Femur (tissue), 1 donor: Measurements from ENCODE around the gene GABBR2.
A peak's percentile ranks its signal among the peaks of the same experiment; 100 is the strongest.

Source experiments
- DNase-seq: peaks from one replicate; pipeline ENCODE4 v3.0.0-alpha.2; 2017

GABBR2 gene

DNA sequence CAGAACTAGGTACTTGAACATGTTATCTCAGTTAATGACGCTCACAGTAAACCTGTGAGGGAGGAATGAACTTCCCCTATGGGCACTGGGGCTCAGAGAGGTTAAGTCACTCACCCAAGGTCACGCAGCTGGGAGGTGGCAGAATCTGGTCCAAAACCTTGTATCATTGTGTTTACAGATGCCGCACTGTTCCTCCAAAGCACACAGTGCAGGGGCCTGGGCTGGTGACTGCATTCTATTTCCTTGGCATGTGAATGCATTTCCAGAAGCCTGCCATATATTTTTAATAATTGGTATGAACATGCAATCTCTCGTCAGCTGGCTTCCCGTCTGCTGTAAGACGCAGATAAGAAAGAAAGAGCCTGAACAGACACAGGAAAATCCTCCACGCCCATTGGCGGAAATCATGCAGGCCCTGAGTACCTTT is 376.3 kb downstream of the GABBR2 start:
- no peak for DNase-seq

- no peak for DNase-seq
Observed at GRCh38 chr9:98331536-98332259, 377.0 kb downstream of the GABBR2 start.

GRCh38 chr9:98330831-98331230 is 377.9 kb downstream of the GABBR2 start:
- no peak for DNase-seq

GRCh38 chr9:98329904-98330303 is 378.8 kb downstream of the GABBR2 start:
- DNase-seq, result no peak

GRCh38 chr9:98329281-98329680 is 379.5 kb downstream of the GABBR2 start:
- no peak for DNase-seq

- DNase-seq, result no peak
Observed at GRCh38 chr9:98328770-98329169, 380.0 kb downstream of the GABBR2 start.

- no peak for DNase-seq
Observed at GRCh38 chr9:98328141-98328540, 380.6 kb downstream of the GABBR2 start.

DNA sequence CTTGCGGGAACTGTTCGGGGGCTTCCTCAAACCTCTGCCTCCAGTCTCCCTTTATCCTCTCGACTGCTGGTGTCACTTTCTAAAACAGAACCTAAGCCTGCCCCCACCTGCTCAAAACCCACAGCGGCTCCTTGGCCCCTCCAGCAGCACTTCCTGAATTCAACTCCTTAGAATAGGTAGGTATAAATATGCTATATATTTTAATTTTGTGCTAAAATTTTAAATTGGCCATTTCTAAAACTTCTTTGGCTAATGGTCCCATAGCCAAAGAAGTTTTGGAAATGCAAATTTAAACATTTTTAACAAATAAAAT is 381.5 kb downstream of the GABBR2 start:
- DNase-seq, result no peak

- no peak for DNase-seq
Observed at GRCh38 chr9:98326459-98327248, 382.1 kb downstream of the GABBR2 start.

GRCh38 chr9:98324801-98325200 is 383.9 kb downstream of the GABBR2 start:
- DNase-seq, result no peak

GRCh38 chr9:98323831-98324135 is 385.0 kb downstream of the GABBR2 start:
- no peak for DNase-seq

DNA sequence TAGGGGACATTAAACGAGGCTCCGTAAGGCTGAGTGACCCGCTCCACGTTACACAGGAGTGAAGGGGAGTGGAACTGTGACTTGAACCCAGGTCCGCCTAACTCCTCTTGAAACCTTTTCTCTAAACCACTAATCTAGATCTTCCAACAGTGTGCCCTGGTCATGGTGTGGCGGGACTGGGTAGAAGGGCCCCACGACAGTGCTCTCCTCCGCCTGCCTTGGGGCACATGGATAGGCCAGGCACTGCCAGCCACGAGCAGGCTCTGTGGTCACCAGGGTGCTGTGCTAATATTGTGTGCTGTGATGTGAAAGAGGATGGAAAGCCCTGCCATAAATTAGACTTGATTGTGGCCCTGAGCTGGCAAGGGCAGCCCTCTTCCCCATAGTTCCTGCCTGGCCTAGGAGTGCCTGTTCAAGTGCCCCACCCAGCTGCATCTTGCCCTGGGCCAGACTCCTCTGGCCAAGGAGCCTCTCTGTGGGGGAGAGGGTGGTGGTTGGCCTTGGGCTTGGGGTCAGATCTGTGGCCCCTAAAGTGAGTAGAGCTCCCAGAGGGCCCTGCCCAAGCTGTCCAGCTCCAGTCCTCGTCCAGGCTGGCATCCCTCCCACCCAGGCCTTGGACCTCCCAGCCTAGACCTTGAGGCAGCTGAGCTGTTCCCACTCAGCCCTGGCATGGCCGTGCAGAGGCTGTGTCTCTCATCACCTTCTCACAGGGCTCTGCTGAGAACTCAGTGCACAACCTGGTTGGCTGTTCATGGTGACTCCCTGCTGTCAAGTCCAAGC is 385.5 kb downstream of the GABBR2 start:
- DNase-seq, result no peak

GRCh38 chr9:98321269-98321668 is 387.5 kb downstream of the GABBR2 start:
- DNase-seq, result no peak

DNA sequence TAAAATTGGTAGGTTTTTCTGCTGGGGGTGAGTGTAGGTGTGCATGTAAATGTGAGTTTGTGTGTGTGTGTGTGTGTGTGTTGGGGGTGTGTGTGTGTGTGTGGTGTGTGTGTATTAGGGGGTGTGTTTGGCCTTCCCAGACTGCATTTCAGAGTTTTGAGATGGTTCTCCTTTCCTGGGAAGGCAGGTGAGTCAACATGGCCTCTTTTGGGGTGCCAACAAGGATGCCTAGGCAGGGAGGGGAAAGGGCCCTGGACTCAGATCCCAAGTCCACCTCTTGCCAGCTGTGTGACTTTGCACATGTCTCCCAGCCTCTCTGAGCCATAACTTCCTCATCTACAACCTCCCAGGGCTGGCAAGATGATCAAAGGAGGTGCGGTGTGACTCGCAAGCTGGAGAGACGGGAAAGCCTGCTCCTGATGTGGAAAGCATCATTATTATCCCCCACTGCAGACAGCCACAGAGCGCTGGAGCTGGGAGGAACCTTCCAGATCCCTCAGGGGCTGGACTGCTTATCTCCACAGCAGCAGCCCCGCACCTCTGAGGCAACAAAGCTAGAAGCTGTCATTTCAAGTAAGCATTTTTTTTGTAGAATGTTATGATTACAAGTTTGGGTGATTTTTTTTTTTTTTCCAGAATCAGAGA is 389.8 kb downstream of the GABBR2 start:
- DNase-seq, result no peak

- no peak for DNase-seq
Observed at GRCh38 chr9:98318041-98318790, 390.5 kb downstream of the GABBR2 start.

GRCh38 chr9:98317134-98317857 is 391.4 kb downstream of the GABBR2 start:
- DNase-seq, result no peak

GRCh38 chr9:98316445-98317133 is 392.1 kb downstream of the GABBR2 start:
- DNase-seq, result no peak

DNA sequence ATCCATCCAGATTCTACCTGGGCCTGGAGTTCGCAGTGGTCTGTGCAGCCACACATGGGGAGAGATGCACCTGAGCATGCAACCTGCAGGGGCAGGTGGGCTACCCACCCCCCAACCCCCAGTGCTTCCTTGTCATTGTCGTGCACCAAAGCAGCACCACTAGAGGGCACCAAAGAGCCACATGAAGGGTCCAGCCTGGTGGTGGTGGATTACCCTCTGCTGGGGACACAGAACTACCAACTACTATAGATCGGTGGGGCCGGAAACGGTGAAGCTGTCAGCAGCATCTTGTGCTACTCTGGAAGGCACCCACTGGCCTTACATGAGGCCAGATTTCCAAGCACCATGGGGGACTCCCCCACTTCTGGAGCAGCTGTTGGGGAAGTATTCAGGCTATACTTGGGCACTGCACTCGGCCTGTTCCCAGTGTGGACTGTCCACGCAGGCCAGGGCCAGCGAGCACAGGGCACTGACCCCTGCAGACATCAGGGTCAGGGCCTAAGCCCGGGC is 393.1 kb downstream of the GABBR2 start:
- DNase-seq, result peak; percentile 85

GRCh38 chr9:98315067-98315453 is 393.7 kb downstream of the GABBR2 start:
- DNase-seq, result no peak

DNA sequence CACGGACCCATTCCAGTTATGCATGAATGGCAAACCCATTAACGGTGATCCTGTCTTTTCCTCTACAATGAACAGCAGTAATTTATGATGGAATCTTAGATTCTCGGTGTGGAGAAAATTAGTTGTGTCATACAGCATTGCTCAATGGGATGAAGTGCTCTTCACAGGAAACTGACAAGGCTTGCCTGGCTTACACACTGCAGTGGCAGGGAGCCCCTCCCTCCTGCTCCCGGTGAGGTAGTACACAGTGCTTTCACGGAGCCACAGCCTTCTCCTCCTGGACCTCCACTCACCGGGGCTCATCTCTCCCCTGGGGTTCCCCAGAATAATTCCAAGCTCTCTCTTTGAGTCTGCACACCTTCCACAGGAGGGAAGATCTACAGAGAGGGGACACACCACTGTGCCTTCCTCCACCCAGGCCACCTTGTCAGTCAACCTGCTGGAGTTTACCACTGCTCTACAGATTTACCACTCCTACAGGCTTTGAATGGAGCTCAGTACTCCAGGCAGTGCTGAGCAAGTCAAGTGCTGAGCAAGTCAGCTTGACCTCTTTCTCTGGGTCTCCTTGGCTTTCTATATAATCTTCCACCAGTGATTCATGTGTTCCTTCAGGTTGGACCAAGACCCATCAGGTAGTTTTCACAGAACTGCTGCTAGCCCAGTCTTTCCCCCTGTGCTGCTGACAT is 394.2 kb downstream of the GABBR2 start:
- no peak for DNase-seq

- DNase-seq, result no peak
Observed at GRCh38 chr9:98312365-98312764, 396.4 kb downstream of the GABBR2 start.
